Jurkat, Clone E6-1 (cell line): ENCODE results near the gene OCA2.
"Not testable (repeated sequence)": the region's sequence is repeated elsewhere in the genome, so short reads cannot be mapped to it uniquely, and the experiment has no call there.

Experiments used
- DNase-seq: peaks from one replicate; pipeline ENCODE4 v3.0.0-alpha.2; 2011; ENCODE audit warnings: low read depth, low spot score
- H3K4me3 ChIP-seq: 2 replicates; pipeline ENCODE4 v1.5.1; 2011; ENCODE audit warnings: mild to moderate bottlenecking, low read length, control low read depth, moderate library complexity

OCA2 gene

DNA sequence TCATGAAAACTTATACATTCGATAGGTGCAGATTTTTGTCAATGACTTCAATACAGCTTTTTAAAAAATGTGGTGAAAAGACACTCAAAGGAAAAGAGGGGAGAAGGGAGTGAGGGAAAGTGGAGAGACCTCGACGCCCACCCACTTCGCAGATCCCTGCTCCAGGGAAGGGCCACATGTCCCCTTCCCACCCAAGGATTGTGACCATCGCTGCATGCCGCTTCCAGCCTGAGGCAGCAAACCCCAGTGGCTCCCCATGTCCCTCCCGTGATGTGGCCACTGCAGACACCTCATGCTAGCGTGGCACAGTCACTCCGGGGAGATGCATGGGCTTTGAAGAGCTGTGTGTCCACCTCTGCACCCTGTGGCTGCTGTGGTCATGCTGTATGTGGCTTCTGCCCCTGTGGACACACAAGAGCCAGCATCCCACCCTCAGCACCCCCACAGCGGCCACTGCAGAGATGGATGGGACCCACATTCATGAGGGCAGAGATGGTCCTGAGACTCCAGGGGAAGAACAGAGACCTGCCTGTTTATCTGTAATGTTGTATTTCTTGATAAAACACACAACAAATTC lies 230.2 kb downstream of the OCA2 start:
- no peak for DNase-seq
- H3K4me3 ChIP-seq = no peak overlapping the region

DNA sequence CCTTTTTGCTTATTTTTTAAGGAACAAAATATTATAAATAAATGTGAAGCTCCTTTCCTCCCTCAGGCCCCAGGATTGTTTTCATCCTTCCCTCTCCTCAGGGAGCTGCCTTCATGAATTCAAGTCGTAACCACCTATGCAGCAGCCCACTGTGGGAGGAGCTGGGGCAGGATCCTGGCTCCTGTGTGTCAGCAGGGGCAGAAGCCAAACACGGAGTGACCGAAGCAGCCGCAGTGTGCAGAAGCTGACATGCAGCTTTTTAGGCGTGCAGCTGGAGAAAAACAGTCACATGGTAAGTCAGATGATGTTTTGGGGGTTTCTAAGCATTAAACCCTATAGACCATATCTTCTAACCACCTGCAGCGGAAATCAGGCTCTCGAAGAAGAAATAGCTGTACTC lies 231.3 kb downstream of the OCA2 start:
- no peak for DNase-seq

DNA sequence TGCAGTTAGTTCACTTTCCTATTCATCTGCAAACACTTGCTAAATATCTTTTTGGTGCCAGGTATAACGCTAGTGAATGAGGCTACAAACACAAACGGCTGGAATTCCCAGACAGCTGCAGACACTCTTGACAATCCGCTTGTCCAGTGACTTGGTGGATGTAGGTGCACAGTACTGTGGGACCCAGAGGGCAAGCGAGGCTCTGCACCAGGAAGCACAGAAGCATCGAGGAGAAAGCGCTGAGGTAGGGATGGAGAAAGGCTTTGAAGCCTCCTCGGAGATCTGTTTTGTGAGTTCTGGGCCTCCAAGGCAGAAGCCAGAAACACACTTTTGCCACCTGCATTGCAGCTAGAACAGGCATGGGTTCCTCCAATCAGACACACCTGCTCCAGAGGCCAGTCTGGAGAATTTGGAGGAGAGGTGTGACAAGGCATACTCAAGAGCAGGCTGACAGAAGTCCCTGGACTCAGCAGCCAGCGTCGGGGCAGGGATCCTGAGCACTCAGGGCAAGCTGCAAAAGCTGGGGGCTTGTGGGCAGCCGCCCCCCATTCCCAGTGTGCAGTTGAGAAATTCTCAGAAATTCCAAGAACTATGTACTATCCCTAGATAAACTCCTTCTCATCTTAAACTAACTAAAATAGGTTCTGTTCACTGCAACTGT lies 232.5 kb downstream of the OCA2 start:
- no peak overlapping the region for H3K4me3 ChIP-seq
- DNase-seq = no peak

More for the DNA sequence above, 231.3 kb downstream of the OCA2 start:
- H3K4me3 ChIP-seq = no peak overlapping the region

DNA sequence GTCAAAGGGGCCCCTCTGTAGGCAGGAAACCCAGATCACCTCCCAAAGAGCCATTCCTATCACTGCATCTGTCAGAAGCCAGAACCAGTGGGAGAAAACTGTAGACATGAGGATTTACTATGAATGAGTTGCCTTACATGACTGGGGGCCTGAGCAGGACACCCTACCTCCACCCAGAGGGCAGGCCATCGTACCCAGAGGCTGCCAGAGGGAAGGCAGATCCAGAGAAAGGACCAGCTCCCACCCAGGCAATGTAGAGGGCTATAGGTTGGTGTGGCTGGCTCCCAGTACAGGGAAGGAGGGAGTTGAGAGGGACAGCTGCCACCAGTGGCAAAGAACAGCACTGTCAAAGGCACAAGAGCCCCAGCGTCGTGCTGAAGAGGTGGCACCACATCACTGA lies 233.2 kb downstream of the OCA2 start:
- DNase-seq = no peak
- H3K4me3 ChIP-seq = no peak overlapping the region

DNA sequence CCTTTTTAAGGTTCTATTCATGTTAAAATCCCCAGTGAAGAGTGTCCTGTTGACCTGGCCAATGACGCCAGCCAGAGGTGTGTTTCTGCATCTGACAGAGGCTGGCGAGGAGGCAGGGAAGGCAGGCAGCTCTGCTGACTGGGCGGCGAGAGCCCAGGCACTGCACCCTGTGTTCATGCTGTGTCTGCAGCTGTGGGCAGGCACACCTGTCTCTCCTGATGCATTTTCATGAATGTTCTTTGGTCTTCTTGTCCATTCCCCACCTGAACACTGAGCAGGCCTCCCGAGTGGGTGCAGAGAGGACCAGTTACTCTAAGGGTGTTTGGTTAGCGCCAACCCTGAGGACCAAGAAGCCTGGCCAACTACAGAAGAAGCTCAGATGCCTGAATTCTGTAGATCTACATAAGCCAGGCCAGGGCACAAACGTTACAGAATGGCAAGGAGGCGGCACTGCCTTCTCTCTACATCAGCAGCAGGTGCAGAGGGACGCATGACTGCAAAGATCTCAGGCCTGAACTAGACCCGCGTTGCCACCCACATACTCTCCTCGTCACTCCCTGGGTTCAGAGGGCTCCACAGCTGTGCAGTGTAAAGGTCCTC lies 233.7 kb downstream of the OCA2 start:
- DNase-seq = peak; percentile 30
- no peak overlapping the region for H3K4me3 ChIP-seq

DNA sequence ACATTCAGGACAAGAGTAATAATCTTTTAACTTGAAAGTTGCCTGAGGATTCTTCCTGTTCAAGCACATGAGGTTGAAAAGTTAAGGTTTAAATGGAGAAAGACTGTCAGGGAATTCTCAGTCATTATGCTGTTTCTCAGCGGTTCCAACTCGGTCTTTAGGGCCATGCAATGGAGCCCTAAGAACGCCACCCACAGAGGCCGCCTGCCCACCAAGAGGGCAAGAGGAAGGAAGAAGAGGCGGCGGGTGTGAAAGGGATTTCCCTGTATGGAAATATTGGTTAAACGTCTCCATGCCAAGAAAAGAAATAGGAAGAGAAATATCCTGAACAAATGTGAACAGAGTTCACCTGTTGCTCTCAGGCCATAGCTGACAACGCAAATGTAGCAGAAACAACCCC lies 234.4 kb downstream of the OCA2 start:
- no peak overlapping the region for H3K4me3 ChIP-seq

DNA sequence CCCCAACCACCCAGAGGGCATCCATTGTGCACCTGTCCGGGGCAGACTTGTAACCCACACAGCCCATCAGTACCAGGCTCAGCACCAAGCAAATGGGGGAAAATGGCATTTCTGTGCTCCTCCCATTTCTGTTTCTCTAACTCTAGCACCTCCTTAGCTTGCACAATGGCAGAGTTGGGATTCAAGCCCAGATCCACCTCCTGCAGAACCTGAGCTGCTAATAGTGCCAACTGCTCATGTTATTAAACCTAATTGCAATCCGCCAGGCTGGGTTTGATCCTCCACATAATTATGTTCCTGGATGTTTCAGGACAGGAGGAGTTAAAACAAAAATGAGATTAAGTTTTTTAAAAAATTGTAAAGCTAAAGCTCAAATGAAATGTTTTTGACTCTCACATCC lies 235.0 kb downstream of the OCA2 start:
- no peak overlapping the region for H3K4me3 ChIP-seq
- DNase-seq = no peak

More for the DNA sequence above, 234.4 kb downstream of the OCA2 start:
- DNase-seq = no peak

DNA sequence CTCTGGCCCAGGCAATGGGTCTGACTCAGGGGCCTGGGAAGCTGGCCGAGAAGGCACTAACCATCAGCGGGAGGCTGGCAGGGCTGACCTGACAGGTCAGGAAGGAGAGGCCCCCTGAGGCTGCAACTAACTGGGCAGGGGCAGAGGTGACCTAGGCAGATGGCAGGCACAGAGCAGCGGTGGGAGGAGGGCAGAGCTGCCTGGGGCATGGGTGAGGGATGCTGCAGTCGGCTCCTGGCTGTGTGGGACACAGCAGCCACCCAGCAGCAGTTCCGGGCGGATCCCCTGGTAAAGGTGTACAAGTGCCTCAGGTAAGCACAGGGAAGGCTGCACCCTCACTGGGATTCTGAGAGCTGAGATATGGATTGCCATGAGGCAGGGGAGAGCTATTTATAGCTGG lies 236.1 kb downstream of the OCA2 start:
- H3K4me3 ChIP-seq = no peak overlapping the region
- no peak for DNase-seq

DNA sequence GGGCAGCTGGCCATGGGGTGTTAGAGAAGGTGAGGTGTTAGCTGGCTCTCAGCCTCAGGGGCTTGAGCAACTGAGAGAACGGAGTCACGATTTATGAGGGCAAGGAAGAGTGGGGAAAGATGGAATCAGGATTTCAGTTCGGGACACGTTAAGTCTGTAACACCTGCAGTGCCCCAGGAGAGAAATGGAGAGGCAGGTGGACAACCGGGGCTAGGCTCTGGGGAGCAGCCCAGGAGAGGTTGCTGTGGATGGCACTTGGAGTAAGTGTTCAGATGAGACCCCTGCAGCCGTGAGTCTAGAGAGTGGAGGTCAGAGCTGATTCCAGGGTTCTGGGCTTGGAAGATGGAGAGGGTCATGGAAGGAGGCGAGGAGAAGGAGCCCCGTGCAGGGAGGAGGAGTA lies 237.9 kb downstream of the OCA2 start:
- H3K4me3 ChIP-seq = no peak overlapping the region
- no peak for DNase-seq

DNA sequence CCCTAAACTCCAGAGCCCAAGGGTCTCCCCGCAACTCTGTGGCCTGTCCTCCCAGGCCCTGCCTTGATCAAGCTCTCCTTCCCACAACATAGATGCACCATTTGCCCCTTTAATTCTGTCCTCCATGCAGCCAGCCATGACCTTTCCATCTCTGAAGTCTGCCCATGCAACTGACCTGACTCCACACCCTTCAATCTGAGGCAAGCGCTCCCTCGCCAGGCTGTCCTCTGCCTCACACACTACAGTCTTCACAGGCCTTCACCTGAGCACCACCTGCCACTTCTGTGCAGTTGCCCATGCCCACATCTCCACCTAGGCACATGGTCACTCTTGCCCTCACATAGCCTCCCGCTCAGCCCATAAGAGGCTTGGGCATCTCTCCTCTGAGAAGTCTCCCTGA lies 244.0 kb downstream of the OCA2 start:
- no peak for DNase-seq

DNA sequence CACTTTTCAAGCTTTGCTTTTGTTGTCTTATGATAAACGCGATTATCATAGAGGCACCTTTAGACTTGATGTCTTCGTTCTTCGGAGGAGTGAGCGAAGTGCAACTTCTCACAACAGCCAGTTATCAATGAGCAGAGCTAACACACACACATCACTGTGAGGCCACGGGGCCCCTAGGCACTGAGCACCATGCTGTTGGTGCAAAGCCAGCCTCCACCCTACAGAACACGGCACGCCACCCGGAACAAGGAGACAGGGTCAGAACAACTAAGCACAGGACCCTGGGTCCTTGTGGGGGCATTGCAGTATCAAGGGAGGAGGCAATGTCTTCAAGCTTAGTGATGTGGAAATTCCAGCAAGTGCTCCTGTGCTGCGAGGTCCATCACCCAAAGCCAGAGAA lies 244.5 kb downstream of the OCA2 start:
- H3K4me3 ChIP-seq = no peak overlapping the region
- DNase-seq = no peak

More for the DNA sequence above, 244.0 kb downstream of the OCA2 start:
- no peak overlapping the region for H3K4me3 ChIP-seq

DNA sequence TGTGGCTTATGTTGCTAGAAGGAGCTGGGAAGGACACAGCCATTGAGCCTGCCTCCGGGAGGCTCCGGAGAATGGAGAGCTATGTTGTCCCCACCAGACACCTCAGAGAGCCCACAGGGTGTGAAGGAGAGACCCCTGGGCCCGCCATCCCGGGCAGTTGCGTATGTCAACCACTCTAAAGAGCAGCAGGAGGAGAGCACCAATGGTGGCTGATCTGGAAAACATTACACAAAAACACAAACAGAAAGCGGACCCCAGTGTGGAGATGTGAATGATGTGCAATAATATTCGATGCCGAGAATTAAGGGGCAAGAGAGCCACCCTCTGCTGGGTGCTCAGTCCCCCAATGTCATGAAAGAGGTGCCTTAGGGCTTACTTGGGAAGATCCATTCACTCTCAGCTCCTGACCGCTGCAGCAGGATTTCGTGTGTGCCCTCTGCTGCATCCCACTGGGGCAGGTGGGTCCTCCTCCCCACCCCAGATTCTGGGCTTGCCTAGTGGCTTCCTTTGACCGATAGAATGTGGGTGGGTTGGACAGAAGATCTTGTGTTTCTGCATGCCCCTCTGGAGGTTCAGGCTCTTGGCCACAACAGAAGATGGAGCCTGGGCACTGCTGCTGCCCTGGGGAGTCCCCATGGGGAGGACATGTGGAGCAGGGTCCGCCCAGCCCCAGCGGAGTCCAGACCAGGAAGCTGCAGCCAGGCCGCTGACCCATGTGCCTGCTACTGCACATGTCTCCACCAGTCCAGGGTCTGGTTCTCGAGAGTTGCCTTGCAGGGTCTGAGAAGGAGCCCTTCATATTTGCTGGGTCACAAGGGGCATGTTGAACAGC lies 245.3 kb downstream of the OCA2 start:
- no peak overlapping the region for H3K4me3 ChIP-seq
- DNase-seq = no peak

DNA sequence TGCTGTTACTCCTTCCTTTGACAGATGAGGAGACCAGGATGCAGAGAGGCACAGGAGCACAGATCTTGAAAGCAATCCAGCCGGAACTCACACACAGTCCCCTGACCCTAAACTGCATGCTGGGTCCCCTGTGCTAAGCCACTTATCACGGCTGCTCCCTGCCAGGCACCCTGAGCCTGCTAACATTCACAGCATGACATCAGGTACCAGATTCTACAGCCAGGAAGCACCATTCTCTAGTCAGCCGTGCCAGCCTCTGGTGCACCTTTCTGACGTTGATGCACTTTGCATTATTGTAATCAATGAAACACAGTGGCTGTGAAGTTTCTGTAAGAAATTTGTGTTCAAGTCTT lies 247.3 kb downstream of the OCA2 start:
- no peak overlapping the region for H3K4me3 ChIP-seq
- no peak for DNase-seq

DNA sequence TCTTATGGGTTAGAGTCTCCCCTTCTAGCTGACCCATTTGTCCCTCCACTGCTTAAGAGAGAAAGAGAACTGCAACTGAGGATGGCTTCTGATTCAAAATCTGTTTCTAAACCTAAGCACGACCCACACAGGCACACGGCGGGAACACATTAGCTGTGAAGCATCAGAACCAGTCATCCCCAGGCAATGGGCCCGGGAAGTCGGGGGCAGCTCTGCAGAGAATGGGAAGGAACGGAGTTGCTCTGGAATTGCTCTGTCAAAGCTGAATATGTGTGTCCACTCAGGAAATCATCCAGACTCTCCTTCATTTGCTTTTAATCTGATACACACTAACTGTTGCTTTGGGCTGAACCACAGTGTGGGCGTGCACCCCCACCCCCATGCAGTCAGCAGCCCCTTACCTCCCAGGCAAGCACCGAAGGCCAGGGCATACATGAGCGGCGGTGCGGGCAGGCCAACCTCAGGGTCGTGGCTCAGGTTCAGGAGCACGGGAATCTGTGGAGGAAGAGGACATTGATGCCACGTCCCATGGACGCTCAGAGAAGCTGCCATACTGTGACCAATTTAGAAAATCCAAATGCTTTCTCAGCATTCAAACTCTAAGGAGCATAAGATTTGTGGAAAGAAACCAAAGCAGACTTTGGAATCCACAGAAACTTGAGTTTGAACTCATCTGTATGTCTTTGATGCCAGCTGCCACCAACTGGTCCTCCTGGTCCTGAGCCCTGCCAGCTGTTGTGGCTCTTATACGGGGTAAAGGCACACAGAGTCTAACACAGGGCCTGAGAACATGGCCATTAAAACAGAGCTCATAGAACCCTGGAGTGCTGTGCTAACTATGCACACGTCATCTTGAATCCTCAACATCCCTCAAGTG lies 247.9 kb downstream of the OCA2 start:
- DNase-seq = no peak
- no peak overlapping the region for H3K4me3 ChIP-seq

DNA sequence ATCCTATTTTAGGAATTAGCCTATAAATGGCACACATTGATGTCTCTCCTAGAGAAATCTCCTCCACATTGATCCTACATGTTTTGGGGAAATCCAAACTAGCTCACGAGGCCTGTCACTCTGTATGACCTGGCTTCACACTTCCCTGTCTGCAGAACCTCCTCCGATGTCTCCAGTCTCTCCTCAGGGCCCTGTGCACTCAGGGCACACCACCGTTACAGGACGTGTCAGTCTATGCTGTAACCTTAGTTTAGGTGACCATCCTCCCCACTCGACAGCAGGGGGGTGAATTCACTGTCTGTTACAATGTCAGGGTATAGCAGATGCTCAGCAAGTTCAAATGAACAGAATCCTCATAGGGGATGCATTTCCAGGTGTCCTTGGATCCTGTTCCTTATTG lies 249.1 kb downstream of the OCA2 start:
- DNase-seq = no peak
- H3K4me3 ChIP-seq = no peak overlapping the region

DNA sequence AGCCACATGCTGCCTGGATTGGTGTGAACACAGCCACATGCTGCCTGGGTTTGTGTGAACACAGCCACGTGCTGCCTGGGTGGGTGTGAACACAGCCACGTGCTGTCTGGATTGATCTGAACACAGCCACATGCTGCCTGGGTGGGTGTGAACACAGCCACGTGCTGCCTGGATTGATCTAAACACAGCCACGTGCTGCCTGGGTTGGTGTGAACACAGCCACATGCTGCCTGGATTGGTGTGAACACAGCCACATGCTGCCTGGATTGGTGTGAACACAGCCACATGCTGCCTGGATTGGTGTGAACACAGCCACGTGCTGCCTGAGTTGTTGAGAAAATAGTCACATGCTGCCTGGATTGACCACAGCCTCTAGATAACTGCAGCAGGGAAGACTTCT lies 250.2 kb downstream of the OCA2 start:
- not testable (repeated sequence) for DNase-seq, H3K4me3 ChIP-seq

DNA sequence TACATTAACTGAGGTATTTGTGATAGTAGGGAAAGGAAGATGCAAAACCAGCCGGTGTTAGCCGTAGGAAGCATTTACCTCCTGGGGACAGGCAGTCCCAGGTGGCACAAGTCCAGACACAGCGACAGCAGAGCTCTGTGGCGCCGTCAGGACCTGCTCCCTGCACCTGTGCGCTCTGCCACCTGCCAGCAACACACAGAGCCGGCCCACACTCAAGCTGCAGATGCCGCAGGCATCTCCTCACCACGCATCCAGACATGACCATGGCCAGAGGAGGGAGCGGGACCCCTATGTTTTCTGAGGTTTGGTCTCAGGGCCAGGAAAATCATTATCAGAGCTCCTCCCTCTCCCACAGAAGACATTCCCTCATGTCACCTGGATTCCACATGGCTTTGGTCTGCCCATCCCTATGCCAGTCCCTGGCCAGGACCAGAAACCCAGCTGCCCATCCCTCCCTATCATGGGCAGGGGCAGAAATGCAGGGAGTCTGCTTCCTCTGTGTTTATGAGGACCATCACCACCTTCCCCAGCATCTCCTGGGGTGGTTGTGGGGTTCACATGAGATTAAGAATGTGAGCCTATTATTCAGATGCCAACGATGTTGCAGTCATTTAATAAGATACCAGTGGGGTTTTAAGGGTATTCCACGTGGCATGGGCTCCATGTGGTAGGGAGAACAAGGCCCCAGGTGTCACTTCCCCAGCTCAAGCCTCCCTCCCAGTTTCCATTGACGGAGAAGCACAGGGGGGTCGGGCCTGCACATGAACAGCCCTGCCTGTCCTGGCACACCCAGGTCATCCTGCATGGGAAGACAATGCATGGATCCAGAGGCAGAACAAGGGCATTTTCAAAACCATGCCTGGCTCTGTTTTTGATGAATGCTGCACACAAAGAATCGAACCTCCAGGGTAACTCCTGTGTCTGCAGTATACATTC lies 251.1 kb downstream of the OCA2 start:
- H3K4me3 ChIP-seq = no peak overlapping the region
- DNase-seq = no peak

DNA sequence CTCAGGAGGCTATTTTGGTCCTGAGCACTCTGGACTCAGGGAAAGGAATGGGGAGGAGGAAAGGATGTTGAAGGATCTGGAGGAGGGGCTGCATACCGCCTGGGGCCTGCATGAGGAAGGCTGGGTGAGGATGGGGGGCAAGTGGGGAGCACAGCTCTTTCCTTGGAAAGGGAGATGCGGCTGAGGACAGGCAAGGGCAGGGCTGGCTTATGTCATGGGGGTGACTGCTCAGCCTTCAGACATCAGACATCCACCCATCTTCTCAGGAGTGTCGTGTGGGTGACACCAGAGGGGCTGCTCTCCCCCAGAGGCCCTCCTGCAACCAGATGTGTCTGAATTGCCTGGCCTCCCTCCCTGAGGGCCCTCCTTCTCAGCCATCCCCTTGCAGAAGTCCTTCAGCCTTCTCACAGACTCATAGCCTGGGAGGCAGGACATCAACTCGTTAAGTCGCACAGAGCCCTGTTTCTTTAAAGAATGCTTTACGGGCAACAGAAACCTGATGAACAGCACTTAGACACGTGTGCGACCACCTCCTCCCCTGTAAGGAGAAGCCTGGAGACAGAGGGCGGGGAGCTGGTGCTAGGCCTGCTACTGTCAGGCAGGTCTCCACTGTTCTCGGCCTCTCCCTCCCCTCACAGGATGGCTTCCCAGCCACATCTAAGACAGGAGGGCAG lies 252.3 kb downstream of the OCA2 start:
- no peak for DNase-seq
- no peak overlapping the region for H3K4me3 ChIP-seq
